Stimulated activated naive CD4-positive, alpha-beta T cell (primary cell): Measurements from ENCODE around the gene CMSS1.

ENCODE experiments used
- DNase-seq, 6 experiments: peaks; one replicate each; lab custom pipeline; 2025; lab: John Stamatoyannopoulos, UW

Gene CMSS1

GRCh38 chr3:99817437-99818240 lies at the start of gene CMSS1:
CMSS1 (plus strand) TSS chr3:99817862.
- peak; percentile 91 to 98 (median 94) for DNase-seq

GRCh38 chr3:99768126-99768525 lies 49.5 kb upstream of the CMSS1 start:
- no peak for DNase-seq

GRCh38 chr3:99768808-99769501 lies 48.7 kb upstream of the CMSS1 start:
- DNase-seq = no peak

GRCh38 chr3:99772171-99772570 lies 45.5 kb upstream of the CMSS1 start:
- DNase-seq = no peak

GRCh38 chr3:99772671-99773070 lies 45.0 kb upstream of the CMSS1 start:
- no peak for DNase-seq

GRCh38 chr3:99774467-99774866 lies 43.2 kb upstream of the CMSS1 start:
- DNase-seq = no peak

GRCh38 chr3:99776516-99777209 lies 41.0 kb upstream of the CMSS1 start:
- DNase-seq = no peak

GRCh38 chr3:99777210-99777549 lies 40.5 kb upstream of the CMSS1 start:
- DNase-seq = no peak

GRCh38 chr3:99777708-99778107 lies 40.0 kb upstream of the CMSS1 start:
- DNase-seq = no peak

- DNase-seq = no peak
These were observed 36.9 kb upstream of the CMSS1 start for GRCh38 chr3:99780749-99781148.

GRCh38 chr3:99781761-99782160 lies 35.9 kb upstream of the CMSS1 start:
- DNase-seq = no peak

GRCh38 chr3:99783011-99783573 lies 34.6 kb upstream of the CMSS1 start:
- DNase-seq = no peak

GRCh38 chr3:99789011-99789721 lies 28.5 kb upstream of the CMSS1 start:
- DNase-seq = peak in 1 of 6 experiments; percentile 6

- DNase-seq = no peak
These were observed 23.2 kb upstream of the CMSS1 start for GRCh38 chr3:99794485-99794884.

- no peak for DNase-seq
These were observed 22.1 kb upstream of the CMSS1 start for GRCh38 chr3:99795573-99795972.

GRCh38 chr3:99799422-99799821 lies 18.2 kb upstream of the CMSS1 start:
- DNase-seq = no peak

GRCh38 chr3:99803297-99803696 lies 14.4 kb upstream of the CMSS1 start:
- DNase-seq = no peak

GRCh38 chr3:99805160-99805559 lies 12.5 kb upstream of the CMSS1 start:
- DNase-seq = no peak

GRCh38 chr3:99808163-99808794 lies 9.4 kb upstream of the CMSS1 start:
- peak in 3 of 6 experiments; percentile 11 to 21 (median 21) for DNase-seq

- no peak for DNase-seq
These were observed 8.1 kb upstream of the CMSS1 start for GRCh38 chr3:99809565-99809964.

- DNase-seq = no peak
These were observed 7.3 kb upstream of the CMSS1 start for GRCh38 chr3:99810403-99810802.
